HG02840 (cell line): Measurements from ENCODE around the gene SRSF10.
"Not testable (repeated sequence)": the region's sequence is repeated elsewhere in the genome, so short reads cannot be mapped to it uniquely, and the experiment has no call there.

ENCODE experiments used
- ATAC-seq: cut with Tn5 transposase; IDR thresholded peaks from one replicate; pipeline ENCODE4 v1.9.1; 2021; ENCODE audit warnings: mild to moderate bottlenecking, moderate library complexity, moderate number of reproducible peaks; ENCODE audit not compliant: unreplicated experiment, low FRiP score

Gene SRSF10

DNA sequence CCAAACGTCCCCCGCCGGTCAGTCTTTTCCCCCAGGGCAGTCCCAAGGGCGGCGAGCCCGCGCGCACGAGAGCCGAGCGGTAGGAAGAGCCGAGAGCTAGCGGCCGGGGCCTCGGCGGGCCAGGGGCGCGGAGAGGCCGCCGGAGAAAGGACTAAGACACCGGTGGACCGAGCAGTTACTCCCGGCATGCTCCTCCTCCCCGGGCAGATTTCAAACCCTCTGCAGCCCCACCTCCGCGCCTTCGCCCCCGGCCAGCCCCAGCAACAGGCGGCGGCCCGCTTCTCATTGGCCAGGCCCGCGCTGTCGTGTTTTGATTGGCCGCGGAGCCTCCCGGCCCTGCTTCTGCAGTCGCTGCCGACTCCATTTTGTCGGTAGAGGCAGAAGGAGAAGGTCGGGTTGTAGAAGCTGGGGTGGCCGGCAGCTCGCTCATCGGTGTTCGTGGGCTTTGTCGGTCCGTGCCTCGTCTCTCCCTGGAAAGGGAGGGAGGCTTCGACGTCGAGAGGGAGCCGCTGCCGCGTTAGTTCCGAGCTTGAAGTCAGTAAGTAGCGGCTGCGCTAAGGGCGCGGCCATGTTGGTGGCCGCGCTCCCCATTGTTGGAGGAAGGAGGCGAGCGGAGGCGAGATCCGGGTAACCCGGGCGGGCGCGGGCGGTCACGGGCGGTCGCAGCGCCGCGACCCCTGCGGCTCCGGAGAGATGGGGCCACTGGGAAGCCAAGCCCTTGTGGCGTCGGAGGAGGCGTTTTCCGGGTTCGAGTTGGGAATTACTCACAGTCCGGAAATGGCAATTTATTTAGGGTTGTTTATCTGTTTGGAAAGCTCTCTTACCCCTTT, 20.5 kb downstream of the SRSF10 start, which contains the start of gene PNRC2:
Gene PNRC2, plus strand, starts transcription at position 368 of the 830 bp plus-strand sequence. CDS start 1,630 bp downstream, outside the sequence.
- peak; percentile 64 for ATAC-seq

DNA sequence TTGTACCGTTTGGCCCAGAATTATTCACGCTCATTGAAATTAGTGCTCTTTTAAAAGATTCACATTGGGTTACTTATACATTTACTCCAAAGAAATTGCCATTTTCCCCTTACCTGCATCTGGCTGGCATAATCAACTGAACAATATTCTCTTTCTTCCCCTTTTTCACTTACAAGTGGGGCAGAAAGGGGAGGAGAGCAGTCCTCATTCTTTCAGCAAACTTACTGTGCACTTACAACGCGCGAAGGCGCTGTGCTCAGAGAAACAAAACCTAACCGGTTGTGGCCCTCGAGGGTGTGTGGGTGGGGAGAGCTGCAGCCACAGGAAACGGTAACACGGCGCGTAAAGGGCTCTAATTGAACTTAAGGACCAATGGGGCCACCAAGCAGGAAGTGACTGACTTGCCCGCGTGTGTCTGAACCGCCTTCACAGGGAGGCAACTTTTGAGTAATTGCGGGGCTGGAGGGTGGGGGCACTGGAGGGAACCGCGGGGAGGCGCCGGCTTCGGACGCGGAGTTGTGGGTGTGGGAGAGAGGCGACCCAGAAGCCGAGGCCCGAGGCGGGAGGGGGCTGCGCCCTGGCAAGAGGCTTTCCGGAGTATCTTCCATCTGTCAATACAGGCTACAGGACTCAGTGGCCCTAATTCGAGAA, 21.2 kb downstream of the SRSF10 start:
- ATAC-seq, result peak; percentile 50

DNA sequence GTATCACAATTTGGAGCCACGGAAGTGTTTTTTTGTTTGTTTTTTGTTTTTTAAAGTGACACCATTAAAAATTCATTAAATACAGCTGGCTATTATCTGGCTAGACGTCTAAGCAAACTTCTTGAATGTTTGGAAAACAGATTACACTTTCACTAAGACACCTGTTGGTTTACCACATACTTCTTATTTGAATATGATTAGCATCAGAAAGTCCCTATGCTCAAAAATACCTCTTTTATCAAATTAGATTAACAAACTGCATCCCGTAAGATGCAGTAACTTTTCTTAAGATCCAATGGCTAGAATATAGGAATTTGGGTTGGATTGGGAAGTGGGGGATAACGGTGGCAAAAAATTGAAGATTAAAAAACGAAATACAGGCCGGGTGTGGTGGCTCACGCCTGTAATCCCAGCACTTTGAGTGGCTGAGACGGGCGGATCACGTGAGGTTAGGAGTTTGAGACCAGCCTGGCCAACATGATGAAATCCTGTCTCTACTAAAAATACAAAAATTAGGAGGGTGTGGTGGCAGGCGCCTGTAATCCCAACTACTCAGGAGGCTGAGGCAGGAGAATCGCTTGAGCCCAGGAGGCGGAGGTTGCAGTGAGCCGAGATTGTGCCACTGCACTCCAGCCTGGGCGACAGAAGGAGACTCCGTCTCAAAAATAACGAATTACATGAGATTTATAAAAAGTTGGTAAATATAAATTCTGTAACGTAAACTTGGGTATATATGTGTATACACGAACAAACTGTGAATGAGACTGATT, 21.9 kb downstream of the SRSF10 start:
- ATAC-seq, result not testable (repeated sequence)

DNA sequence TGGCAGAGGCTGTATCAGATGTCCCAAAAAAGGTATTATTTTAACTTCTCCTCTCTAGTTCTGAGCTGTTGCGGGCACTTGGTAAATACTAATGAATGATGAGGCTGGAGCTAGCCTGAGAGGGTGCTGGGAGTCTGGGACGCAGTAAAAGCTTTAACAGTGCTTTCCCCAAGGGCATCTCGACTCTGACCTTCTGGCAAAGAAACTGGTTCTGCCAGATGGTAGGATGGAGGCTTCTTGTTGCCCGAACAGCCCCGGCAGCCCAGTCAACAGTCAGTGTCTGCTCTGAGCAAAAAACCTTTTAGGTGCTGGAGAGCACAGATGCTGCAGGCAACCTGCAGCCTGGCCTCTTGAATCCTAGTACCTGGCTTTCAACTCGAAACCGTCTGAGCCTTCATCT, 23.0 kb downstream of the SRSF10 start:
- no peak for ATAC-seq

DNA sequence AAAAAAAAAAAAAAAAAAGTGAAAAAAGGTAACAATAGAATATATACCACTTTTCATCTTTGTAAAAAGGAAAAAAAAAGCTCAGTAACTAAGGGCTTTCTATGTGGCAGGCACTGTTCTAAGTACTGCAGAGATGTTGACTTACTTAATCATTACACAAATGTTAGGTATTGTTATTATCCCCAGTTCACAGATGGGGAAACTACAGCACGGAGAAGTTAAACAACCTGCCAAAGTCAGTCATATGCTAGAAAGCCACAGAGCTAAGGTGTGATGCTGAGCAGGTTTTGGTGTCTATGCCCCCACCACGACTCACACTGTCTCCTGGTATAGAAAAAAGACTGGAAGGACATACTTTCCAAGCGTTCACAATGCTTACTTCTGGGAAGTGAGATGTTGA, 27.1 kb downstream of the SRSF10 start:
- no peak for ATAC-seq

DNA sequence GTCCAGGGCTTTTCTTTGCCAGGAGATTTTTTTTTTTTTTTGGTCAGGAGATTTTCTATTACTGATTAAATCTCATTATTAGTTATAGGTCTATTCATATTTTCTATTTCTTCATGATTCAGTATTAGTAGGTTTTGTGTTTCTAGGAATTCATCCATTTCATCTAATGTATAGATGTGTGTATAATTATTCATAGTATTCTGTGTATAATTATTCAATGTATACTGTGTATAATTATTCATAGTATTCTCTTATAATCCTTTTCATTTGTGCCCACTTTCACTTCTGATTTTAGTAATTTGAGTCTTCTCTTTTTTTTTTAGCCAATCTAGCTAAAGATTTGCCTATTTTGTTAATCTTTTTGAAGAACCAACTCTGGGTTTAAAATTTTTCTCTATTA, 32.8 kb downstream of the SRSF10 start:
- no peak for ATAC-seq

DNA sequence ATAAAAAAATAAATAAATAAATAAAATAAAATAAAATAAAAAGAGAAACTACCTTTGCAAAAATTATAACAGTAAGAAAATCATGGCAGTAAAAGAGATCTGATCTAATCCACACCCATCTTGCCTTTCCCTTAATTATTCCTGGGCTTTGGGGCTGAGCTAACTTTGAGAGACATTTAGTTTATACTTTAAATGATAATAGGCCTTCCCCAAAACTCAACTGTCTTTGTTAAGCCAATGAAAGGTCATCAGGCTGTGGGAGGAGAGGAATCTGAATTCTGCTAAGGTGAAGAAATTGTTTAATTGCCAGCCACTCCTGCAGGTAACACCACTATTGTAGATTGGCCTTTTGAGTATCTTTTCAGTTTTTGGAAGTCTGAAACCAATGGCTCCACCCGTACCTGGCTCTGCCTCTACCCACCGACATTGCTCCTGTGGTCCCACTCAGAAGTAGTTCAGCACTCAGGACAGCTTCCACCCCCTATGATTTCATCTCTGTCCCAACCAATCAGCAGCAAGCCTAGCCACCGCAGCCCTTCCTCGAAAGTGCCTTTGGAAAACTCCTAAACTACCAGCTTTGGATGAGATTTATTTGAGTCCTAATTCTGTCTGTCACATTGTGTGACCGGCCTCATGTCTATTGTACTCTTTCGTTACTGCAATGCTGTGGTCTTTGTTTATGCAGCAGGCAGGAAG, 43.5 kb downstream of the SRSF10 start:
- ATAC-seq, result no peak

DNA sequence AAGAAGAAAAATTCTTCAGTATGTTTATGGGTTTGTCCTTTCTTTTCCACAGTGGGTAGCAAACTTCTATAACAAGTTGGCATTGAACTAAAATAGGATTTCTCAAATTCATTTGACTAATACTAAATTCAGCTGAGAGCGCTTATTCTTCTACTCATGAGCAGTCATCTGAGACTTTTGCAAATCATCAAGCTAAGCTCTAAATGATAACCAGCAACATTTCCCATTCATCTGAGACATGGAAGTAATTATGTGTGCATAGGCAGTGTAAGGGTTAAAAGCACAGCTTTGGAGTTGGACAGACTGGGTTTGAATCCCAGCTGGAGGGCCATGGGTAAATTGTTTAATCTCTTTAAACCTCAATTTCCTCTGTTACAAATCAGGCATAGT, 48.6 kb downstream of the SRSF10 start:
- no peak for ATAC-seq

DNA sequence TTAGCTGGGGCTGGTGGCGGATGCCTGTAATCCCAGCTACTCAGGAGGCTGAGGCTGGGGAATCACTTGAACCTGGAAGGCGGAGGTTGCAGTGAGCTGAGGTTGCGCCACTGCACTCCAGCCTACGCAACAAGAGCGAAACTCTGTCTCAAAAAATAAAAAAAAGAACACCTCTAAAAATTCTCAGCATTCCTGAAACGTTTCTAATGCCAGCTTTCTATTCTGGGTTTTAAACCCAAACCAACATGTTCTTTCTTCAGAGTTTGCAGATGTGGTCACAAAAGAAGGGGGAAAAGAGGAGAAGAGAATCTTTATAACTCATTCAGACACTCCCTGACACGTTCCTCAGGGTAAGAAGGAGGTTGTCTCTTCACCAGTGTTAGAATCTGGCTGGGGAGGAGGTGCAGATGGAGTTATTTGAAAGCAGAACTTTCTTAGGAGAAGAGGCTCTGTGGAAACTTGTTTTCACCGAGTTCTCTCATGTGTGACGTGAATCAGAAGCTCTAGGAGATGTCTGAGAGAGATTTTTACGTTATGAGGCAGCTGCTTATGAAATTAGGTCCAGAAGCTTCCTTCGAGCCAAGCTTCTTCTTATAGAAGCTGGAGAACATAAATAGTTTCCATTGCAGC, 49.2 kb downstream of the SRSF10 start:
- no peak for ATAC-seq

DNA sequence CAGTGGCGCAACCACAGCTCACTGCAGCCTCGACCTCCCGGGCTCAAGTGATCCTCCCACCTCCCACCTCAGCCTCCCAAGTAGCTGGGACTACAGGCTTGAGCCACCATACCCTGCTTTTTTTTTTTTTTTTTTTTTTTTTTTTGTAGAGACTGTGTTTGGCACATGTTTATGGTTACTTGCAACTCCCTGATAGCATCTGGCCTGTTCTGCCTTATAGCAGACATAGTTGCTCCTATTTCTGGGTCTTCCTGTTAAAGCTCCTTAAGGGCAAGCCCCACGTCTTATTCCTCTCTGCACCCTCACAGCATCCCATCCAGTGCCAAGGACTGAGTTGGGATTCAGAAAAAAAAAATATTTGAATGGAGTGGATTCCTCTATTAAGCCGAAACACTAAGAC, 49.9 kb downstream of the SRSF10 start:
- ATAC-seq, result no peak

DNA sequence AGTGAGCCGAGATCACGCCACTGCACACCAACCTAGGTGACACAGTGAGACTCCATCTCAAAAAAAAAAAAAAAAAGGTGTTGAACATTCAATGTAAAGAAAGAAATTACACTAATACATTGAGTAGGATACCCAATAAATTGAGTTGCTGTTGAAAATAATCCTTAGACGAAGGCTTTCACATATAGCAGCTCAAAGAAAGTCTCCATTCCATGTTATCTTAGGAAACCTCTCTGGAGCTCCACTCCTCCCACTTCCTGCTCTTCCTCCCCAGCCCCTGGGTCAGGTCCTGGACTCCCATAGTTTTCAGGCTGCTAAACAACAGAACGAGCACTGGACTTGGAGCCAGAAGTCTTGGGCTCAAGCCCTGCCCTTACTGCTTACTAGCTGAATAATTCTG, 51.3 kb downstream of the SRSF10 start:
- ATAC-seq, result no peak

DNA sequence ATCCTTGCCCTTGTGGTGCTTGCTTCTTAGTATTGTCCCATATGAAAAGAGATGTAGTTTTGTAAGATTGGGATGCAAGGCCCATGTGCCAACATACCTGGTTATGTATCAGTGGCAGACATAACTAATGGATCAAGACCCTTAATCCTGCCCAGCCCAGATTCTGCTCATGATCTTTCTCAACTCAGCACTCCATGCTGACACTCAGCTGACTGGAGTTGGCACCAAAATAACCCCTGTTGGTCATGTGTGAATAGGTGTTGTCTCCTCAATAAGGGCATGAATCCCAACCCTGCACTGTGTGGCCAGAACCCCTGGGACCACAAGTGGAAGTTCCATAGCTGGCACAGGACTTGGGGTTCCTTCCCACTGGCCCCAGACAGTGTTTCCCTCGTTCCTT, 53.0 kb downstream of the SRSF10 start:
- ATAC-seq, result no peak

DNA sequence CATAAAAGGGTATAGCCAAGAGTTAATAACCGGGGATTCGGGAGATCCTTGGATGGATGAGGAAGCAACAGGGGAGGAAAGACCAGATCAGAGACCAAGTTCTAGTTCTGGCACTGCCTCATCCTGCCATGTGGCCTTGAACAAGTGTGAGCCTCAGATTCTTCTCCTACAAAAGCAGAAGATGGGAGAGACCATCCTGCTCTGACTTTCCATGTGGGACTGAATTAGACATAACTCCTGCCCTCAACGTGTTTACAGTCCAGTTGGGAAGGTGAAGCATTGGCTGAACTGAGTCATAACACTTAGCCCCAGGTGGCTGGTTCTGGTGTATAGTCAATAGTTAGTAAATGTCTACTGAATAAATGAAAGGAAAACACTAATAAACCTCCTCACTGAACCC, 54.8 kb downstream of the SRSF10 start:
- no peak for ATAC-seq

DNA sequence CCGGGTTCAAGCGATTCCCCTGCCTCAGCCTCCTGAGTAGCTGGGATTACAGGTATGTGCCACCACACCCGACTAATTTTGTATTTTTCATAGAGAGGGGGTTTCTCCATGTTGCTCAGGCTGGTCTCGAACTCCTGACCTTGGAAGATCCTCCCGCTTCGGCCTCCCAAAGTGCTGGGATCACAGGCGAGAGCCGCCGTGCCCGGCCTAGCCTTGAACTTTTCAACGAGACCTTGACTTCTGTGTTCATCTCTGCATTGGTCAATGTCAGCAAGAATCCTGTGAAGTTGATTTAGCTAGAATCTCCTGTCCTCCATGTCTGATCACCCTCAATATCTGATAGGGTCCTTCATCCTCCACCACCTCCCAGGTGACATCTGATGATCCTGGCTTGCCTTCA, 55.5 kb downstream of the SRSF10 start:
- ATAC-seq, result no peak

DNA sequence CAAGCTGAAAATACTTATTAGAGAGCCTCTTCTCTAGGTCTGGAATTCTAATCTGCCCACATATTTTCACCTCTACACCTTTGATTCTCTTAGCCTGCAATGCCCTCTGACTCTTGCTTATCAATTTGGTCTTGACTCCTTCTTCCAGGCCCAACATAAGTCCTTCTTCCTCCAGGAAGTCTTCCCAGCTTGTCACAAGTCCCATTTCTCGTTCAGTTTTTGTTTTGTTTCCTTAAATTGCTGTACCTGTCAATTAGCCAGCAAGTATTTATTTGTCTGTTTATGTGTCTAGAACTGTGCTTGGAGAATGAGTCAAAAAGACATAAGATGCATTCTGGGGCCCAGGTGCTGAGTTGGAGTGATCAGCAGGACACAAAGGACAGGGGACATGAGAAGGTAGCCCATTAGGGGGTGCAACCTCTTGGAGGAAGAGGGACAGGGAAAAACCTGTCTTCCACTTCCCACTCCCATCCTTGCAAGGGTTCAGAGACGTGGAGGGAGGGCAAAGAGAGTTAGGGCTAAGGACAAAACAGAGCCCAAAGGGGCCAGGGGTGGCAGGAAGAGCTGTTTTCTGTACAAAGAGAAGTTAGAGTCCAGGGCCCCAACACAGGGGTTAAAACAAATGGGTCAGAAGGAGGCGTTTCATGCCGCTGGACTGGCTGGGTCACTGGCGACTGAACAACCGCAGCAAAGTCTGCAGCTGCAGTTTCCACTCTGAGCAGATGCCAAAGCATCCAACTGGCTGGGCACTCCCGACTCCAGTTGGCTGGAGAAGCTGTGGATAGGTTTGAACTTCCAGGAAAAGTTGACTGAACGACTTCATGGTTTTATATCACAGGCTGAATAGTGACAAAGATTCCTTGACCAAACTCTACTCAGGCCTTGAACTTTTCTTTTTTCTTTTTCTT, 56.3 kb downstream of the SRSF10 start:
- ATAC-seq, result no peak

DNA sequence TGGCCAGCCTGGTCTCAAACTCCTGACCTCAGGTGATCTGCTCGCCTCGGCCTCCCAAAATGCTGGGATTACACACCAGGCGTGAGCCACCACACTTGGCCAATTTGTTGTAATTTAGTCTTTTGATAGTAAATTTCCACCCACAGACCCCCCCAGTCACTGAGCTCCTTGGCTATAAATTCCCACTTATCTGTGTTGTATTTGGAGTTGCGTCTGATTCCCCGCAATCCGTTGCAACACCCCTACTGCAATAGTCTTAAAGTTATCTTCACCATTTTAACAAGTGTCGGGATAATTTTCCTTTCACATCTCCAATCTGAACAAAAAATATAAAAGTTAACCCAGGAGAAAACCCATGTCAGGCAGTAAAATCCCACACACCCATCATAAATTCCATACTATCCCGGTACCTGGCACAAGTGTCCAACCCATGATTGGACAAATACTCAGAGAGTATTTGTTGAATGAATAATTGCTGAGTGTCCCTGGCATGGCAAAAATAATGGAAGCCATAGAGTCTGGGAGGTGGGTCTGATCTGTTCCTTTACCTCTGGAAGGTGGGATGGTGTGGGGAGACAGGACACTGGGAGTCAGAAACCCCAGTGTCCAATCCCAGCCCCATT, 57.7 kb downstream of the SRSF10 start:
- ATAC-seq, result no peak

DNA sequence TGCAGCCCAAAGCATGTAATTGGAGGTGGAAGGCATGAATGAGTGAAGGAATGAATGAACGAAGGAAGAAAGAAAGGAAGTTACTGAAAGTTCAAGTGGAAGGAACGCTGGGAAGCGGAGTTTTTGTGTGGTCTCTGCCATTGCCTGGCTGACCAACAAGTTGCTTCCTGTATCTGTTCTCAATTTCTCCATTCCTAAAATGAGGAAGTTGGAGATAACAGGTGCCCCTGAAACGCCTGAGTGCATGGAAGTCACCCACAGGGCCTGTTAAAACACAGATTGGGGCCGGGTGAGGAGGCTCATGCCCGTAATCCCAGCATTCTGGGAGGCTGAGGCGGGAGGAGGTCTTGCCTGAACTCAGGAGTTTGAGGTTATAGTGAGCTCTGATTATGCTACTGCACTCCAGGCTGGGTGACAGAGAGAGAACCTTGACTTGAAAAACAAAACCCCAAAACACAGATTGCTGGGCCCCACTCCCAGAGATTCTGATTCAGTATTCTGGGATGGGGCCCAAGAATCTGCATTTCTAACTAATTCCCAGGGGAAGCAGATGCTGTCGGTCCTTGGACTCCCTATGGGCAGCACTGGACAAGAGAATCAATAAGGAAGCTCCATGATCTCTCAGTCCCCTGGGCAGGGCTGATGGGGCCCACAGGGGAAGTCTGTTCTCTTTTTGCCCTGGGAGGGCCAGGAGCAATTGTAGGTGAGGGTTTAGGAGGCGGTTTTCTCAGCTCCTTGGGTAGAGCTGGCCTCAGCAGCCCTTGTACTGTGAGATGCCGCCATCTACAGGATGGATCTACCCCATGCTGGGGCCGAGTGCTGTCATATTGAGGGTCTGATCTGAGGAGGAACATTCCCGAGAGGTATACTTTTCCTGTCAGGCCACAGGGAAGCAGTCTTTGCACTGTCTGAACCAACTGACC, 63.7 kb downstream of the SRSF10 start:
- ATAC-seq, result no peak

DNA sequence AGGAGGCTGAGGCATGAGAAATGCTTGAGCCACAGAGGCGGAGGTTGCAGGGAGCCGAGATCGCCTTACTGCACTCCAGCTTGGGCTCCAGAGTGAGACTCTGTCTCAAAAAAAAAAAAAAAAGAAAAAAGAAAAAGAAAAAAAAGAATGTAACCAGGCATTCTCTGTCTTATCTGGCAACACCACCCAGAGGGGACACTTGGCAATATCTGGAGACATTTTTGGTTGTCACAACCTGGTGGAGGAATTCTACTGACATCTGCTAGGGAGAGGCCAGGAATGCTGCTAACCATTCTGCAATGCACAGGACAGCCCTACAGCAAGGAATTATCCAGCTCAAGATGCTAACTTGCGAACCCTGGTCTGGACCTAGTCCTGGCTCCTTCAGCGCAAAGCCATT, 64.7 kb downstream of the SRSF10 start:
- ATAC-seq, result no peak
